ENCODE results near the gene HLCS.

GRCh38 chr21:36955783-36956182 is 10.7 kb downstream of the HLCS start:
- TF ChIP-seq CTCF (IDR thresholded peaks at IDR 0.05) (no peak), POLR2AphosphoS5 (IDR thresholded peaks at IDR 0.05; ENCODE audit: low read depth, low read length) (no peak), USF2 (IDR thresholded peaks at IDR 0.05; ENCODE audit: borderline replicate concordance, low read depth, low read length) (no peak)
